ENCODE results near the gene KRT78.

- no peak for TF ChIP-seq CTCF (conservative IDR thresholded peaks at IDR 0.05; ENCODE audit: low read depth, low read length)
- TF ChIP-seq EZH2phosphoT487 (IDR thresholded peaks at IDR 0.05; ENCODE audit: borderline replicate concordance, low read length), result no peak
- no peak for TF ChIP-seq EZH2 (IDR thresholded peaks at IDR 0.05; ENCODE audit: low read length, unreplicated experiment)
Observed at GRCh38 chr12:52876372-52876771, 27.6 kb upstream of the KRT78 start.
